AG09309 (cell line): Measurements from ENCODE around the gene MYORG.

Experiments used
- DNase-seq: peaks from one replicate; pipeline ENCODE4 v3.0.0-alpha.2; 2010; ENCODE audit warnings: low read depth
- H3K4me3 ChIP-seq: 2 replicates; pipeline ENCODE4 v1.5.1; 2011; ENCODE audit warnings: mild to moderate bottlenecking, low read depth, low read length, moderate library complexity; ENCODE audit not compliant: control insufficient read depth
- TF ChIP-seq, protein P1 (sequence below): IDR thresholded peaks from 2 replicates; pipeline ENCODE4 v1.5.1; 2011; ENCODE audit warnings: mild to moderate bottlenecking, low read depth, low read length, inconsistent platforms; ENCODE audit not compliant: insufficient read depth, control insufficient read depth; ENCODE audit errors: missing control alignments

The MYORG gene

DNA sequence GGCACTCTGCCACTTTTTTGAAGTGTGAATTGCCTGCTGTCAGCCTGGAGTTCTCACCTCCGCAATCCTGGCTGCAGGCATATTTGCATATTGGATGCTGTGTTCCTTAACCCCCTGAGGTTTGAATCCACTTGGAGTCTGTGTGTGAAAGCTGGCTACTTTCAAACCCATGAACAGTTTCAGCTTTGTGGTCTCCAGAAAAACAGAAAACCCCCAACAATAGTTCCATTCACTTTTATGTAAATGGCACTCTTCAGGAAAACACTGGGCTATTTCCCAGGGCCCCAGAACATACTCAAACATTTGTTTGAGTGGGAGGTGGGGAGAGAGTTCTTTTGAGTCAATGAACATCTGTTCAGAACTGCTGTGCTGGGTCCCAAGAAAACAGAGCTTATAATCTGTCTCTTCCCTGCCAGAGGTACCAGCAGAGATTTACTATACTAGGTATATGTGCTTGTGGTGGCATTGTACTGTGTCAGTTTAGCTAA, 42.3 kb downstream of the MYORG start:
- TF ChIP-seq, protein P1, sequence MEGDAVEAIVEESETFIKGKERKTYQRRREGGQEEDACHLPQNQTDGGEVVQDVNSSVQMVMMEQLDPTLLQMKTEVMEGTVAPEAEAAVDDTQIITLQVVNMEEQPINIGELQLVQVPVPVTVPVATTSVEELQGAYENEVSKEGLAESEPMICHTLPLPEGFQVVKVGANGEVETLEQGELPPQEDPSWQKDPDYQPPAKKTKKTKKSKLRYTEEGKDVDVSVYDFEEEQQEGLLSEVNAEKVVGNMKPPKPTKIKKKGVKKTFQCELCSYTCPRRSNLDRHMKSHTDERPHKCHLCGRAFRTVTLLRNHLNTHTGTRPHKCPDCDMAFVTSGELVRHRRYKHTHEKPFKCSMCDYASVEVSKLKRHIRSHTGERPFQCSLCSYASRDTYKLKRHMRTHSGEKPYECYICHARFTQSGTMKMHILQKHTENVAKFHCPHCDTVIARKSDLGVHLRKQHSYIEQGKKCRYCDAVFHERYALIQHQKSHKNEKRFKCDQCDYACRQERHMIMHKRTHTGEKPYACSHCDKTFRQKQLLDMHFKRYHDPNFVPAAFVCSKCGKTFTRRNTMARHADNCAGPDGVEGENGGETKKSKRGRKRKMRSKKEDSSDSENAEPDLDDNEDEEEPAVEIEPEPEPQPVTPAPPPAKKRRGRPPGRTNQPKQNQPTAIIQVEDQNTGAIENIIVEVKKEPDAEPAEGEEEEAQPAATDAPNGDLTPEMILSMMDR: no peak
- H3K4me3 ChIP-seq: no peak overlapping the region
- DNase-seq: no peak

DNA sequence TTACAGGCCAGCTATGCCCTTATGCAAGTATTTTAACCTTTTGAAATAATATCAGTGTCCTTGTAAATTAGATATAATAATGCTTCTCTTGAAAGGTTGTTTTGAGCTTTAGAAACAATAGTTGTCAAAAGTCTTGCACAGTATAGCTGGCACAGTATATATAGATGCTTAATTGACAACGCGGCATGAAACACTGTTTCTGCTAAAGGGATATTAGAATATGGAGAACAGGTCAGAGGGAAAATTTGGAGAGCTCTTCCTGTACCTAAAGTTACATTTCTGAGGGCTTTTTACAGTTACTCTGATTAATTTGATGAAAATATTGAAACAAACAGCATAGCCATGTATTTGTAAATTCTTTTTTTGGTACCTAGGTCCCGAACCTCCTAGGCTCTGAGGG, 42.9 kb downstream of the MYORG start:
- TF ChIP-seq, protein P1: no peak
- DNase-seq: no peak
- H3K4me3 ChIP-seq: no peak overlapping the region

DNA sequence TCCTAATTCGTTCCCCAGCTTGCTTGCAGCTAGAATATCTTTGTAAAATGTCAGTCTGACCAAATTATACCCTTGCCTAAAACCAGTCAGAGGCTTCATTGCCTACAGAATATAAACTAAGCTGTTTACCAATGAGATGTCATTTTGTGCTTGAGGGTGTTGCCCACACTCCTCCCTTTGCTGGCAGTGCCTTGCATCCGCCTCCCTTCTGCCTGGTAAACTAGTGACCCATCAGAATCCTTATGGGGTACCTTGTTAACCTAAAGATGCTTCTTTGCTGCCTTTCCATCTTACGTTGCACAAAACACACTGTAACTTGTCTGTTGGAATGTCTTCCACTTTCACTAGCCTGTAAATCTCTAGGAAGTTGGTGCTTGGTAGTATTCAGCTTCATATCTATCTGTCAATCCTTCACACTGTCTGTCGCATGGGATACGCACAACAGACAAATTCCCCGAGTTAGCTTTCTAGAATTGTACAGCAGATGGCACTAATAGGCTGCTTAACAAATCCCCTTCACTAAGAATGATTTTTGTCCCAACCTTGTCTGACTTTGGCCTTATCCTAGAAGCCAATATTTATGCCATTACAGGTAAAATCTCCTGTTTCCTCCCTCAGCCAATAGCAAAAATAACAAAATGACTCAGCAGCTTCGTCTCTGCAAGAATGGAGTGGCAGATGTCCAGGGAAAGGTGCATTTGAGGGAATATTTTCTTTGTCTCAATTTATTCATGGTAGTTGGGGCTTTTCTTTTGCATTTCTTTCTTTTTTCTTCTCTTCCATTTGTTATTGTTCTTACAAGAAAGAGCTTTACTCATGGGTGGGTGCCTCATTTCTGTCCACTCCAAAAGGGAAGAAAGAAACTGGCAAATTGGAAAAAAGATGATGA, 44.4 kb downstream of the MYORG start:
- DNase-seq: no peak
- TF ChIP-seq, protein P1: peak; percentile 50
- H3K4me3 ChIP-seq: no peak overlapping the region

DNA sequence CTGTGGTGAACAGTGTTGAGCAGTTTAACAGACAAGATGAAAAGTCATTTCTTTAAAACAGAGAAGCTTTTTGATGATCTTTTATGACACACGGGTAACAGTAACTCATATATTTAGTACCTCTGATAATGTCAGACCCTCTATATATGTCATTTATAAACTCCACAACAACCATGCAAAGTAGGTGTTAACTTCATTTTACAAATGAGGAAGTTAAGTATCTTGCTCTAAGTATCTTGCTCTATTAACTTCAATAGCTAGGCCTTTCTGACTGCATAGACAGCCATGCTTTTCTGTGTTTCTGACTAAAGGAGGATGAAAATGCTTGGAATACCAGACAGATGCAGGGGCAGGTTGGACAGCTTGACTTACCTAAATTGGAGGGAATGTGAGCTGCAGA, 45.5 kb downstream of the MYORG start:
- TF ChIP-seq, protein P1: no peak
- no peak for DNase-seq
- H3K4me3 ChIP-seq: no peak overlapping the region

DNA sequence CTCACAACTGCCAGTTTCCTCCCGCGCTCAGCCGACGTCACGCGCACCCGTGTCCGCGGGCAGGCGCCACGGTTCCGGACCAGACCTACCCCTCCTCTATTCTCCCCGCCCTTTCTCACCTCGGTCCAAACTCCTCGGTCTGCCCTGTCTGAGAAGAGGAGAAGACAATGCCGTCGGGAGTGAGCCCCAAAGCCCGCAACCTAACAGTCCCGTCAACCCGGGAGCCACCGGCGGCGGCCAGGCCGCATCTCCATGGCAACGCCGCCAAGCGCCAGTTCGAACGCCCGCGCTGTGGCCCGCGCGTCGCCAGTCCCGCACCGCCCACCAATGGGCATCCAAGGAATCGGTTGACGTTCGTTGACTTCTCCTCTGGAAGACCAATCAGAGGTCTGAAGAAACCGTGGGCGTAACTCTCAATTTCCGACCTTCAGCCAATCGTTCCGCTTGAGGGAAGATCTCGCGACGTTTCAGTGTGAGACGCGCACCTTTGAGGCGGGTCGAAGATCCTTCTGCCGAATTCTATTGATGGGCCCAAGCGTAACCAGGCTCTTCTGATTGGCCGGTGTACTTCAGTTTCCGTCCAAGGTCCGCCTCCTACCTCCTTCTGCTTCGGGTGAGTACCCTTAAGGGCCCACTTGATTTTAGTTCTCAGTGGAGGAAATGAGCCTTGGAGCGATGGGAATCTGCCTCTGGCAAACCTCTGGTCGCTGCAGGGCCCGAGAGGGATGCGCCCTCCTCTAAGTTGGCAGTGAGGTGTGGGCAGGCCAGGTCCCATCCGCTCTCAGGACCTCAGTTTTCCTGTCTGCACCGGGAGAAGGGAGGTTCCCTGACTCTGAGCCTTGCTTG, 47.5 kb downstream of the MYORG start, which contains the start of the genes KIF24 and NUDT2:
Gene KIF24 (minus strand): TSS at position 282 of the 846 bp plus-strand sequence. CDS start 17,922 bp downstream, outside the sequence.
Gene NUDT2 (plus strand): TSS at position 583 of the 846 bp plus-strand sequence. CDS start 9,471 bp downstream, outside the sequence.
- TF ChIP-seq, protein P1: peak; percentile 8
- peak within 1 kb of the TSS; percentile 89 for H3K4me3 ChIP-seq
- peak; percentile 100 for DNase-seq

DNA sequence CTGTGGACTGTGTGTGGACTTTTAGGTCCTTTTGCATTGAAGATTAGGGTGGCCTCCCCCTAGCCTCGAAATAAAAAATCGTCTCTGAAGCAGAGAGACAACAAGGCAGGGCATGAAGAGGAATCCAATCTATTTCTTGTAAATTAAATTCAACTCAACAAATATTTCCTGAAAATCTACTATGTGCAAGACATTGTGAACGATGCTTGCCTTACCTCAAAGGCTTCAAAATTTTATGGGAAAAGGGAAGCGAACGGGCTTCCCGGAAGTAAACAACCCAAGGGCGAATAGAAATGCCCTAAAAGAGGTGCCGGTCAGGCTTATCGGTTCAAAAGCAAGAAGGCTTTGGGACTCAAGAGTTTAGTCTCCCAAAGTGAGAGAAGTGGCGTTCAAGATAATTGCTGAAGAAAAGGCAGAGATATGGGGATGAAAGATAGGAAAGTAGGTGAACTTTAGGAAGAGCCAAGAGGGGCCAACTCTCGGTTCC, 48.2 kb downstream of the MYORG start:
- no peak for DNase-seq
- peak overlapping the region; percentile 84 for H3K4me3 ChIP-seq
- TF ChIP-seq, protein P1: no peak
